DOHH2 (cell line): Measurements from ENCODE around the gene IL7R.
A peak's percentile ranks its signal among the peaks of the same experiment; 100 is the strongest.

Source experiments
- H3F3A ChIP-seq: fragments of 200-600 bp; sonication (generic), shearing (Covaris generic); 2 replicates; pipeline ENCODE4 v1.6.0; 2016; ENCODE audit warnings: antibody characterized with exemption, mild to moderate bottlenecking; ENCODE audit not compliant: control insufficient read depth, insufficient read depth
- H3K27ac ChIP-seq: fragments of 200-600 bp; sonication (generic); 2 replicates; pipeline ENCODE4 v1.5.1; 2014; ENCODE audit warnings: low read depth, mild to moderate bottlenecking, low read length, moderate library complexity
- H3K27me3 ChIP-seq: fragments of 200-600 bp; sonication (generic); 2 replicates; pipeline ENCODE4 v1.6.1; 2014; ENCODE audit warnings: mild to moderate bottlenecking, low read length, mixed read lengths; ENCODE audit not compliant: control insufficient read depth
- H3K36me3 ChIP-seq: fragments of 200-600 bp; sonication (generic); 2 replicates; pipeline ENCODE4 v1.6.1; 2014; ENCODE audit warnings: mild to moderate bottlenecking, low read length, moderate library complexity, mixed read lengths; ENCODE audit not compliant: control insufficient read depth
- H3K4me1 ChIP-seq: fragments of 200-600 bp; sonication (generic); 2 replicates; pipeline ENCODE4 v1.6.1; 2014; ENCODE audit warnings: mild to moderate bottlenecking, low read length, mixed read lengths; ENCODE audit not compliant: control insufficient read depth
- H3K4me2 ChIP-seq: fragments of 200-600 bp; sonication (generic); 2 replicates; pipeline ENCODE4 v1.6.0; 2014; ENCODE audit warnings: mild to moderate bottlenecking, low read length, moderate library complexity
- H3K4me3 ChIP-seq: fragments of 200-600 bp; sonication (generic); 2 replicates; pipeline ENCODE4 v1.5.1; 2014; ENCODE audit warnings: mild to moderate bottlenecking, low read length, mixed read lengths
- H3K79me2 ChIP-seq: fragments of 200-600 bp; sonication (generic); 2 replicates; pipeline ENCODE4 v1.6.1; 2014; ENCODE audit warnings: mild to moderate bottlenecking, low read length, mixed read lengths; ENCODE audit not compliant: control insufficient read depth
- H3K9me2 ChIP-seq: fragments of 200-600 bp; sonication (generic); replicated peaks from 2 replicates; pipeline ENCODE4 v1.6.1; 2014; ENCODE audit warnings: mild to moderate bottlenecking, low read length, mixed read lengths; ENCODE audit not compliant: control insufficient read depth
- H3K9me3 ChIP-seq: fragments of 200-600 bp; sonication (generic); 2 replicates; pipeline ENCODE4 v1.6.1; 2014; ENCODE audit warnings: antibody characterized with exemption, low read length, mixed read lengths; ENCODE audit not compliant: control insufficient read depth, insufficient read depth
- H4K20me1 ChIP-seq: fragments of 200-600 bp; sonication (generic); 2 replicates; pipeline ENCODE4 v1.6.0; 2014; ENCODE audit warnings: low read depth, mild to moderate bottlenecking, antibody characterized with exemption, low read length, moderate library complexity; ENCODE audit not compliant: control insufficient read depth, insufficient read depth
- EZH2phosphoT487 ChIP-seq: fragments of 200-600 bp; sonication (generic); IDR thresholded peaks from 2 replicates; pipeline ENCODE4 v1.6.1; 2017; ENCODE audit warnings: borderline replicate concordance, mild to moderate bottlenecking, antibody characterized with exemption, low read length, moderate library complexity, mixed read lengths
- TF ChIP-seq, protein P1 (sequence below): fragments of 200-600 bp; sonication (generic); IDR thresholded peaks from one replicate; pipeline ENCODE4 v1.5.1; 2014; ENCODE audit warnings: antibody characterized with exemption, mild to moderate bottlenecking, low read depth, low read length; ENCODE audit not compliant: poor library complexity, severe bottlenecking

The IL7R gene

DNA sequence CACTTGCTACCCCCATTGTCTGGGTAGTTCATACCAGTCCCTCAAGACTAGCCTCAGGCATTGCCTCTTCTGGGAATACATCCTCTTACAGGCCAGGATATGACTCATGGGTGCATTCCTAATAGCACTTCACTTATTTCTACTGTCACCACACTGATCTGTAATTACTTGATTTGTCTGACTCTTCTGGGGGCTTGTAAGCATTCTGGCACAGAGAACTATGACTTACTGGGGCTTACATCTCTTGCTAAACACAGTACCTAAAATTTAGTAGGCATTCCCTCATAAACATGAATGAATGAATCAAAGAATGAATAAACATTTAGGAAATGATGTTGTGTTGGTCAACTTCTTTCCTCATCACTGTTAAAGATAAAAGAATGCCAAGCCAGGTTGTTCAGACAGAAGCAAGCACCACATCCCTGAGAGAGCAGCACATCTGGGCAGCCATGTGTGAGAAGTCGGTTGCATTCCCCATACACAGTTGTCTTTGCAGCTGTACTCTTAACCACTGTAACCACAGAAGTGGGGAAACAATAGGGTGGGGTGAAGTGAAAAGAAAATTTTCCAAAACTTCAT is 27.6 kb downstream of the IL7R start:
- Histone ChIP-seq H3K4me2 (peak overlapping the region; percentile 63), H4K20me1 (no peaks in the 10 kb centered on the region), H3K9me3 (no peaks in the 10 kb centered on the region), H3K27ac (peak overlapping the region; percentile 95), H3K27me3 (no peaks in the 10 kb centered on the region), H3K4me3 (peak overlapping the region; percentile 50), H3K36me3 (peaks cover 51% of the 10 kb centered on the region), H3F3A (peaks cover 35% of the 10 kb centered on the region), H3K9me2 (no peaks in the 10 kb centered on the region), H3K79me2 (no peaks in the 10 kb centered on the region), H3K4me1 (peaks cover 89% of the 10 kb centered on the region)
- no peak for TF ChIP-seq EZH2phosphoT487
- TF ChIP-seq, protein P1, sequence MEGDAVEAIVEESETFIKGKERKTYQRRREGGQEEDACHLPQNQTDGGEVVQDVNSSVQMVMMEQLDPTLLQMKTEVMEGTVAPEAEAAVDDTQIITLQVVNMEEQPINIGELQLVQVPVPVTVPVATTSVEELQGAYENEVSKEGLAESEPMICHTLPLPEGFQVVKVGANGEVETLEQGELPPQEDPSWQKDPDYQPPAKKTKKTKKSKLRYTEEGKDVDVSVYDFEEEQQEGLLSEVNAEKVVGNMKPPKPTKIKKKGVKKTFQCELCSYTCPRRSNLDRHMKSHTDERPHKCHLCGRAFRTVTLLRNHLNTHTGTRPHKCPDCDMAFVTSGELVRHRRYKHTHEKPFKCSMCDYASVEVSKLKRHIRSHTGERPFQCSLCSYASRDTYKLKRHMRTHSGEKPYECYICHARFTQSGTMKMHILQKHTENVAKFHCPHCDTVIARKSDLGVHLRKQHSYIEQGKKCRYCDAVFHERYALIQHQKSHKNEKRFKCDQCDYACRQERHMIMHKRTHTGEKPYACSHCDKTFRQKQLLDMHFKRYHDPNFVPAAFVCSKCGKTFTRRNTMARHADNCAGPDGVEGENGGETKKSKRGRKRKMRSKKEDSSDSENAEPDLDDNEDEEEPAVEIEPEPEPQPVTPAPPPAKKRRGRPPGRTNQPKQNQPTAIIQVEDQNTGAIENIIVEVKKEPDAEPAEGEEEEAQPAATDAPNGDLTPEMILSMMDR, result no peak

DNA sequence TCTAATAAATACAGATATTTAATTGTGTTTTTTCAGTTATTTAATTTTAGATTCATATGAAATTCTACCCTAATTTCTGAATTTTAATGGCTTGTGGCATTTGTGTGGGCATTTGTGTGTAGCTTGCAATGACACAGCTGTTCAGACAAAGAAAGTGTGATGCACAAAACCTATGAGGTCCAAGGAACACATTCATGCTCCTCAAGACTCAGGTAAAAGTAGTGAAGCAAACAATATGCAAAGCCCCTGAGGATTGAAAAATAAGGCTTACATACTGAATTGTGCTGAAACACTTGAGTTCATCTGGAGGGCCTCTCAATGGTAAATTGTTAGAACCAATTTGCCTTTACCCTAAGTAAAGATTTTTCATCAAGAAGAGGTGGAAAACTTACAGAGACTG is 28.1 kb downstream of the IL7R start:
- H3K4me2 ChIP-seq, result peak overlapping the region; percentile 63
- H3K27me3 ChIP-seq, result no peaks in the 10 kb centered on the region

DNA sequence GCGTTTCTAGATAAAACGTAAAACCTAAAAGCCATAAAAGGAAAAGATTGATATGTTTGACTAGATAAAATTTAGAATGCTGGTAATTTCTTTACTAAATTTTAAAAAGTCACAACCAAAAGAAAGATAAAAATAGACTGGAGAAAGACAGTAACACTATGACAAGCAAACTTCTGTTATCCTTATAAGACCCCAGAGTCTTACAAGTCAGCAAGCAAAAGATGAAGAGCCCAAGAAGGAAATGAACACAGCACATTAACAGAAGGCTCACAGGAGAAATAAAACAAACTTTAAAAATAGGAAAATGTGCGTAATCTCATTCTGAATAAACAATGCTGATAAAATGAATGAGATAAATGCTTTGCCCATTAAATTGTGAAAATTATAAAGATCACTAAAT is 29.7 kb downstream of the IL7R start:
- H3F3A ChIP-seq, result peaks cover 35% of the 10 kb centered on the region
- no peaks in the 10 kb centered on the region for H3K9me2 ChIP-seq
- no peaks in the 10 kb centered on the region for H4K20me1 ChIP-seq
- H3K27me3 ChIP-seq, result no peaks in the 10 kb centered on the region
- peaks cover 2% of the 10 kb centered on the region; the same call in 1 of the 2 replicates for H3K9me3 ChIP-seq
- H3K27ac ChIP-seq, result peak overlapping the region; percentile 95
- H3K79me2 ChIP-seq, result no peaks in the 10 kb centered on the region
- peaks cover 36% of the 10 kb centered on the region for H3K36me3 ChIP-seq
- TF ChIP-seq, protein P1, result no peak
- no peak for TF ChIP-seq EZH2phosphoT487
- H3K4me2 ChIP-seq, result peak overlapping the region; percentile 44
- peaks cover 74% of the 10 kb centered on the region for H3K4me1 ChIP-seq
- 0 out of 2 replicates have a peak overlapping the region, but pooled peaks have one; percentile 17 for H3K4me3 ChIP-seq

More for the DNA sequence above, 28.1 kb downstream of the IL7R start:
- TF ChIP-seq EZH2phosphoT487, result no peak
- TF ChIP-seq, protein P1, result no peak
- peaks cover 46% of the 10 kb centered on the region for H3K36me3 ChIP-seq
- peak overlapping the region; percentile 95 for H3K27ac ChIP-seq
- peaks cover 84% of the 10 kb centered on the region for H3K4me1 ChIP-seq
- H3K9me2 ChIP-seq, result no peaks in the 10 kb centered on the region
- H4K20me1 ChIP-seq, result no peaks in the 10 kb centered on the region
- H3K4me3 ChIP-seq, result peak overlapping the region; percentile 50
- H3K79me2 ChIP-seq, result no peaks in the 10 kb centered on the region
- H3K9me3 ChIP-seq, result no peaks in the 10 kb centered on the region
- peaks cover 35% of the 10 kb centered on the region for H3F3A ChIP-seq
